HG03457 (cell line): ENCODE measurements around the gene ADIPOR1.
"Not testable (repeated sequence)": the region's sequence is repeated elsewhere in the genome, so short reads cannot be mapped to it uniquely, and the experiment has no call there.

ENCODE experiments used
- ATAC-seq: cut with Tn5 transposase; IDR thresholded peaks from one replicate; pipeline ENCODE4 v1.9.1; 2021; ENCODE audit warnings: moderate number of reproducible peaks; ENCODE audit not compliant: unreplicated experiment

The ADIPOR1 gene

GRCh38 chr1:202941372-202941771 is 16.7 kb downstream of the ADIPOR1 start:
- no peak for ATAC-seq

DNA sequence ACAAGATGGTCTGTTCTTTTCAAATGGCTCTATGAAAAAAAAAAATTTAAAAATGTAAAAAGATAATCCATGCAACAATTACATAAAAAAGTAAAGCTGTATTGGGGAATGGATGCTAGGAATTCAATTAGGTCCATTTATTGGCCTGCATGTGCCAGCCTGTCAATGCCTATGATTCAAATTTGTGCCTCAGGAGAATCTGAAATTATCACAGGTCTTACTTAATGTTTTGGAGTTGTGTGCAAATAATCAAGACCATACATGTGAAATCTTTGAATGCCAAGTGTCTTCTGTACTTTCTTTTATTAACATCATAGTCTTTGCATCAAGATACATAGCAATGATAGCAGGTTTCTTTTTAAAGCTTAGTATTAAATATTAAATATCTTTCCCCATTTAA is 17.6 kb downstream of the ADIPOR1 start:
- ATAC-seq: no peak

DNA sequence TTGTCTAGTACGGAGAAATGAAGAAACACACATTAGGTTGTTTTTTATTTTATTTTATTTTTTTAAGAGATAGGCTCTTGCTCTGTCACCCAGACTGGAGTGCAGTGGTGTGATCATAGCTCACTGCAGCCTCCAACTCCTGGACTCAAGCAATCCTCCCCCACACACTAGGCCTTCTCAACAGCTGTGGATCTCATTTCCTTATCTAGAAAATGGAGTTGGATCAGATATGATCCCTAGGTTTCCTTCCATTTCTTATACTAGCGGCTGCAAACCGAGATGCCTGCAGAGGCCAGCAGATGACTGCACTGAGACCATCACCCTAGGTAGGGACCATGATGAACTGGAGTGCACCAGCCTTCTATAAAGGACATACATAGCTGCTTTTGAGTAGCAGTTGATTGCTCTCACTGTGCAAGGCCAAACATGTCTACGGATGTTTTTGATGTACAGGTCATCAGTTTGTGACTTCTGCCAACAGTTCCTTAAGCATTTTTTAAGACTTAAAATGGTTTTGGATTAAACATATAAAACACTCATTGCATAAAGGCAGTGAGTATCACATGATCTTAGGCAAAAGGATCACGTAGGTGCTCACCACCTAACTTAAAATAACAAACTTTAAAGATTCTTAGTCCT is 19.7 kb downstream of the ADIPOR1 start:
- ATAC-seq: no peak

DNA sequence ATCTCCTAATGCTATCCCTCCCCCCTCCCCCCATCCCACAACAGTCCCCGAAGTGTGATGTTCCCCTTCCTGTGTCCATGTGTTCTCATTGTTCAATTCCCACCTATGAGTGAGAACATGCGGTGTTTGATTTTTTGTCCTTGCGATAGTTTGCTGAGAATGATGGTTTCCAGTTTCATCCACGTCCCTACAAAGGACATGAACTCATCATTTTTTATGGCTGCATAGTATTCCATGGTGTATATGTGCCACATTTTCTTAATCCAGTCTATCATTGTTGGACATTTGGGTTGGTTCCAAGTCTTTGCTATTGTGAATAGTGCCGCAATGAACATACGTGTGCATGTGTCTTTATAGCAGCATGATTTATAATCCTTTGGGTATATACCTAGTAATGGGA is 21.7 kb downstream of the ADIPOR1 start:
- not testable (repeated sequence) for ATAC-seq

GRCh38 chr1:202935844-202936243 is 22.3 kb downstream of the ADIPOR1 start:
- no peak for ATAC-seq

DNA sequence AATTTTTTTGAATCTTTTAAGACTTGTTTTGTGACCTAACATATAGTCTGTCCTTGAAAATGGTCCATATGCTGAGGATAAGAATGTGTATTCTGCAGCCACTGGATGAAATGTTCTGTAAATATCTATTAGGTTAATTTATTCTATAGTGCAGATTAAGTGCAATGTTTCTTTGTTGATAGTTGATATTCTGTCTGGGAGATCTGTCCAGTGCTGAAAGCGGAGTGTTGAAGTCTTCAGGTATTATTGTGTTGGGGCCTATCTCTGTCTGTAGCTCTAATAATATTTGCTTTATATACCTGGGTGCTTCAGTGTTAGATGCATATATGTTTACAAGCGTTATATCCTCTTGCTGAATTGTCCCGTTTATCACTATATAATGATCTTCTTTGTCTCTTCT is 23.4 kb downstream of the ADIPOR1 start:
- ATAC-seq: no peak

- no peak for ATAC-seq
Observed at GRCh38 chr1:202932476-202932875, 25.6 kb downstream of the ADIPOR1 start.

GRCh38 chr1:202926581-202927491 is 31.3 kb downstream of the ADIPOR1 start, which contains the start of gene KLHL12:
KLHL12 (minus strand) TSS chr1:202927234; CDS start chr1:202925162, 2,072 bp downstream.
- ATAC-seq: peak; percentile 75

DNA sequence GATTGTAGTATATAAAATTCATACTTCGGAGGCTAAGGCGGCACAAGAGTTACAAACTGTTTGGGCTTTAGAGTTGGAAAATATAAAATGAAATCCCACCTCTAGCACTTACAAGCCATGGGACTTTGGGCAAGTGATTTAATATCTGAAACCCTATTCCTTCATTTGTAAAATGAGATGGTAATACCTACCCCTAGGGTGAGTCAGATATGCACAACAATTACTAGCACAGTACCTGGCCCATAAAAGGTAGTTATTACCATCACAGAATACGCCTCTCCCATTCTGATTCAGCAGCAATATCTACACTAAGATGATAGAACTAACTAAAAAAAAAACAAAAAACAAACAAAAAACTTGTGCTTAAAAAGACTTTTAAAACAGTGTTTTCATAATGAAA is 34.6 kb downstream of the ADIPOR1 start:
- ATAC-seq: no peak

DNA sequence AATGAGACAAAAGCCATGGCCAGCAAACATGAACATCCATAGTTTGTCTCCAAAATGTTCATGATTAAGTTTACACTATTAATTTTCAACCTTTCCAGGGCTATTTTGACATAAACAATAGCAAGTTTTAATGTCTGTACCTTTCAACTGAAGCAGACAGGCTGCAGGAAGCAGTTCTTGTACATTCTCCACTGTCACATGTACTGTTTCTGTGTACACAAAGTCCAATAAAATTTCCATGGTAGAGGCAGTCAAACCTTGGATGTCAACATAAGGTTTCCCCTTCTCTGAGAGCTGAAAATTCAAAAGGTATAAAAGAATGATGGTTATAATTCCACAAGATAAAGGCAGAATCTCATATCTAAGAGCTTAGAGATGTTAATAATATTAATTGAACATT is 38.5 kb downstream of the ADIPOR1 start:
- no peak for ATAC-seq

DNA sequence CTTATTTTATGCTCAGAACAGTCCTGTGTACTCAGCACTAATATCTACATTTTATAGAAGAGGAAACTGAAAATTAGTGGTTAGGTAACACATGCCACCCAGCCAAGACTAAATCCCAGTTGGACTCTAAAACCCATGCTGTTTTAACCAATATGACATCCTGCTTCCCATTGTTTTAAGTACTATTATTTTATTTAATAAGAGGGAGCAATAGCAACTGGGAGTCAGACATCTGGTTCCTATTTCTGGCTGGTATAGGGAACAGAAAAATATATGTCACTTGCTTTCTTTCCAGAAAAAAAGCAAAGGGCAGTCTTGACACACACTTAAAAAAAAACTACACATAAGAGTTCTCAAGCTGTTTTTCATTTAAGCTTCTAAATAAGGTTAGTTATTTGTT is 43.0 kb downstream of the ADIPOR1 start:
- no peak for ATAC-seq

- not testable (repeated sequence) for ATAC-seq
Observed at GRCh38 chr1:202912476-202912875, 45.6 kb downstream of the ADIPOR1 start.

DNA sequence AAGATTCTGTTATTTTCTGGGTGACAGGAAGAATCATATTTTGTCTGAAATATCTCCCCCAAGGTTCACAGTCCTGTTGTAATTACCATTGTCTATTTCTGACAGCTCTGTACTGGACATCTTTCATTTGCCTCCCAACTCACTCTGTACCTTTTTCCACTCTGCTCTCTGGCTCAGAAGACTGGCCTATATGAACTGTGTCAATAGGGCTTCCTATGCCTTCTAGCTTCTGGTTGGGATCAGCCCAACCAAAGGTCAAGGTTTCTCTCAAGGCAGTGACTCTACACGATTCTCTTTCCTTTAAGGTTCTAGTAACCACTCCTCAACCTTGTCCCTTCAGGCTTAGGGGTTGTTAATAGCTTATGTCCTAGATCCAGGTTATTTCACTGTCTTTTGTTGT is 48.6 kb downstream of the ADIPOR1 start:
- no peak for ATAC-seq

GRCh38 chr1:202908998-202909397 is 49.1 kb downstream of the ADIPOR1 start:
- no peak for ATAC-seq

- ATAC-seq: no peak
Observed at GRCh38 chr1:202905331-202905730, 52.8 kb downstream of the ADIPOR1 start.

DNA sequence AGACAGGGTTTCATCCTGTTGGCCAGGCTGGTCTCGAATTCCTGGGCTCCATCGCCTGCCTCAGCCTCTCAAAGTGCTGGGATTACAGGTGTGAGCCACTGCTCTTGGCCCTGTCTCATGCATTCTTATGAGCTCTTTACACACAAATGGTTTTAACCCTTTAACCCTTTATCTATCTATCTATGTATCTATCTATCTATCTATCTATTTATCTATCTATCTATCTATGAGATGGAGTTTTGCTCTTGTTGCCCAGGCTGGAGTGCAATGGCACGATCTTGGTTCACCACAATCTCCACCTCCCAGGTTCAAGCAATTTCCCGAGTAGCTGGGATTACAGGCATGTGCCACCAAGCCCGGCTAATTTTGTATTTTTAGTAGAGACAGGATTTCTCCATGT is 54.3 kb downstream of the ADIPOR1 start:
- ATAC-seq: not testable (repeated sequence)

DNA sequence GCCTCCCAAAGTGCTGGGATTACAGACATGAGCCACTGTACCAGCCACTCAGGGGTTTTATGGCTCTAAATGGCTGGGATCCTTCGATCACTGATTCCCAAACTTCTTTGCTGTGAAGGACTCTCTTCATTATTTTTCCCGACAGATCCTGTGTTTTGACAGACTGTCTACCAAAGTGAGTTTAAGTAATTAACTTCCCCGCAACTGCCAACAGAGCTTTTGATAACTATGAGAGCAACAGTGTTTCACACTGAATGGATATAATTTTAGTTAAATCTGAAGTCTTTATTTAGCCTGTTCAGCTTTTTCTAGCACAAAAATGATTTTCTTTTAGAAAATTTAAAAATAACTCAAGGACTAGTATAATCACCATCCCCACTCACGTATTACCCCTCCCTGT is 56.6 kb downstream of the ADIPOR1 start:
- no peak for ATAC-seq

GRCh38 chr1:202892501-202892900 is 65.6 kb downstream of the ADIPOR1 start:
- no peak for ATAC-seq
